Loucy (cell line): ENCODE measurements around the gene ZNF438.

Experiments used
- H2AFZ ChIP-seq: fragments of 200-600 bp; sonication (generic); 2 replicates; pipeline ENCODE4 v1.6.0; 2016; ENCODE audit warnings: antibody characterized with exemption, mild to moderate bottlenecking, low read length, moderate library complexity
- H3F3A ChIP-seq: fragments of 200-600 bp; 2 replicates; pipeline ENCODE4 v1.6.0; 2016; ENCODE audit warnings: antibody characterized with exemption, low read depth, mild to moderate bottlenecking
- H3K27me3 ChIP-seq: fragments of 200-600 bp; sonication (generic); 2 replicates; pipeline ENCODE4 v1.6.1; 2014; ENCODE audit warnings: low read length, mild to moderate bottlenecking; ENCODE audit not compliant: insufficient read depth, poor library complexity, severe bottlenecking
- H3K36me3 ChIP-seq: fragments of 200-600 bp; sonication (generic); 2 replicates; pipeline ENCODE4 v1.6.1; 2016; ENCODE audit warnings: low read length; ENCODE audit not compliant: insufficient read depth
- H3K4me1 ChIP-seq: fragments of 200-600 bp; sonication (generic); 2 replicates; pipeline ENCODE4 v1.5.1; 2014; ENCODE audit warnings: low read length, mild to moderate bottlenecking; ENCODE audit not compliant: insufficient read depth, poor library complexity, severe bottlenecking
- H3K4me2 ChIP-seq: fragments of 200-600 bp; sonication (generic); 2 replicates; pipeline ENCODE4 v1.6.0; 2014; ENCODE audit warnings: antibody characterized with exemption, low read length, low read depth, mild to moderate bottlenecking; ENCODE audit not compliant: poor library complexity, severe bottlenecking
- H3K4me3 ChIP-seq: fragments of 200-600 bp; sonication (generic); 2 replicates; pipeline ENCODE4 v1.5.1; 2014; ENCODE audit warnings: low read length, mild to moderate bottlenecking, mixed read lengths; ENCODE audit not compliant: poor library complexity, severe bottlenecking
- H3K79me2 ChIP-seq: fragments of 200-600 bp; sonication (generic); 2 replicates; pipeline ENCODE4 v1.6.1; 2014; ENCODE audit warnings: low read length; ENCODE audit not compliant: insufficient read depth
- H3K9ac ChIP-seq: fragments of 200-600 bp; sonication (generic); 2 replicates; pipeline ENCODE4 v1.6.0; 2014; ENCODE audit warnings: mild to moderate bottlenecking, low read depth, low read length, moderate library complexity; ENCODE audit not compliant: poor library complexity, severe bottlenecking
- H3K9me2 ChIP-seq: fragments of 200-600 bp; sonication (generic); replicated peaks from 2 replicates; pipeline ENCODE4 v1.6.1; 2016; ENCODE audit warnings: low read depth, low read length, mixed read lengths
- H3K9me3 ChIP-seq: fragments of 200-600 bp; sonication (generic); 2 replicates; pipeline ENCODE4 v1.6.1; 2014; ENCODE audit warnings: mild to moderate bottlenecking, antibody characterized with exemption, low read length, low read depth; ENCODE audit not compliant: insufficient read depth
- H4K20me1 ChIP-seq: fragments of 200-600 bp; sonication (generic); 2 replicates; pipeline ENCODE4 v1.6.0; 2014; ENCODE audit warnings: antibody characterized with exemption, low read length, mild to moderate bottlenecking; ENCODE audit not compliant: insufficient read depth, poor library complexity, severe bottlenecking
- EZH2phosphoT487 ChIP-seq: fragments of 200-600 bp; IDR thresholded peaks from 2 replicates; pipeline ENCODE4 v1.6.1; 2018; ENCODE audit warnings: antibody characterized with exemption, mild to moderate bottlenecking, moderate library complexity, borderline replicate concordance
- TF ChIP-seq, protein P1 (sequence below): fragments of 200-600 bp; sonication (generic); conservative IDR thresholded peaks from 2 replicates; pipeline ENCODE4 v1.5.1; 2014; ENCODE audit warnings: mild to moderate bottlenecking, antibody characterized with exemption, low read length

ZNF438 gene

DNA sequence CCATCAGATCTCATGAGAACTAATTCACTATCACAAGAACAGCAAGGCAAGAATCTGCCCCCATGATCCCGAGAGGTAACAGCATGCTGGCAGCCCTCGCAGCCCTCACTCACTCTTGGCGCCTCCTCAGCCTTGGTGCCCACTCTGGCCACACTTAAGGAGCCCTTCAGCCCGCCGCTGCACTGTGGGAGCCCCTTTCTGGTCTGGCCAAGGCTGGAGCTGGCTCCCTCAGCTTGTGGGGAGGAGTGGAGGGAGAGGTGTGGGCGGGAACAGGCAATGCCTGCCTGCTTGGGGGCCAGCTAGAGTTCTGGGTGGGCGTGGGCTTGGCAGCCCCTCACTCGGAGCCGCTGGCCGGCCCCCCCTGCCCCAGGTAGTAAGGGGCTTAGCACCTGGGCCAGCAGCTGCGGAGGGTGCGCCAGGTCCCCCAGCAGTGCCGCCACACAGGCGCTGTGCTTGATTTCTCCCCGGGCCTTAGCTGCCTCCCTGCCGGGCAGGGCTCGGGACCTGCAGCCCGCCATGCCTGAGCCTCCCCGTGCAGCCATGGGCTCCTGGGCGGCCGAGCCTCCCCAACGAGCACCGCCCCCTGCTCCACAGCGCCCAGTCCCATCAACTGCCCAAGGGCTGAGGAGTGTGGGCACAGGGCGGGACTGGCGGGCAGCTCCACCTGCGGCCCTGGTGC lies 24.0 kb upstream of the ZNF438 start:
- H4K20me1 ChIP-seq: no peaks in the 10 kb centered on the region
- no peaks in the 10 kb centered on the region for H3K36me3 ChIP-seq
- no peaks in the 10 kb centered on the region for H3F3A ChIP-seq
- H3K4me2 ChIP-seq: no peak overlapping the region
- H3K9me2 ChIP-seq: no peaks in the 10 kb centered on the region
- H3K4me1 ChIP-seq: no peaks in the 10 kb centered on the region
- peaks cover 12% of the 10 kb centered on the region; the same call in 1 of the 2 replicates for H3K9me3 ChIP-seq
- H3K79me2 ChIP-seq: no peaks in the 10 kb centered on the region
- H3K4me3 ChIP-seq: no peak overlapping the region
- TF ChIP-seq, protein P1, sequence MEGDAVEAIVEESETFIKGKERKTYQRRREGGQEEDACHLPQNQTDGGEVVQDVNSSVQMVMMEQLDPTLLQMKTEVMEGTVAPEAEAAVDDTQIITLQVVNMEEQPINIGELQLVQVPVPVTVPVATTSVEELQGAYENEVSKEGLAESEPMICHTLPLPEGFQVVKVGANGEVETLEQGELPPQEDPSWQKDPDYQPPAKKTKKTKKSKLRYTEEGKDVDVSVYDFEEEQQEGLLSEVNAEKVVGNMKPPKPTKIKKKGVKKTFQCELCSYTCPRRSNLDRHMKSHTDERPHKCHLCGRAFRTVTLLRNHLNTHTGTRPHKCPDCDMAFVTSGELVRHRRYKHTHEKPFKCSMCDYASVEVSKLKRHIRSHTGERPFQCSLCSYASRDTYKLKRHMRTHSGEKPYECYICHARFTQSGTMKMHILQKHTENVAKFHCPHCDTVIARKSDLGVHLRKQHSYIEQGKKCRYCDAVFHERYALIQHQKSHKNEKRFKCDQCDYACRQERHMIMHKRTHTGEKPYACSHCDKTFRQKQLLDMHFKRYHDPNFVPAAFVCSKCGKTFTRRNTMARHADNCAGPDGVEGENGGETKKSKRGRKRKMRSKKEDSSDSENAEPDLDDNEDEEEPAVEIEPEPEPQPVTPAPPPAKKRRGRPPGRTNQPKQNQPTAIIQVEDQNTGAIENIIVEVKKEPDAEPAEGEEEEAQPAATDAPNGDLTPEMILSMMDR: no peak
- no peak for TF ChIP-seq EZH2phosphoT487
- H2AFZ ChIP-seq: no peak overlapping the region
- H3K27me3 ChIP-seq: no peaks in the 10 kb centered on the region
- H3K9ac ChIP-seq: no peak overlapping the region

DNA sequence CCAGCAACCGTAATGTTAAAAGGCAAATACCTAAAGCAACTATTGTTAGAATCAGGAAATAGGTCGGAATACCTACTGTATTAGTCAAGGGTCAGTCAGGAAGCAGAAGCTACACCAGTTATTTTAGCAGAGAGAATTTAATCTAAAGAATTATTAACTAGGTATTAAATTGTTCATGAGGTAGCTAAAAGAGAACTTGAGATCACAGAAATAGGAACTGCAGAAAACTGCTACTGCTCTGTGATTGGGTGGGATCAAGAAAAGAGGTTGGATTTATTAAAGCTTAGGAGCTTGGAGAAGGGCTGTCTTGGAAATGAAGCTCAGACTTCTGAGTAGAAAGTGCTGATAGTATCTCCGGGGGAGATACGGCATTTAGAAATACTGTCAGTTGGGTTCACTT lies 20.0 kb upstream of the ZNF438 start:
- TF ChIP-seq, protein P1: no peak
- no peak for TF ChIP-seq EZH2phosphoT487
- Histone ChIP-seq H2AFZ (0 out of 2 replicates have a peak overlapping the region, but pooled peaks have one; percentile 28), H3K4me2 (no peak overlapping the region)

DNA sequence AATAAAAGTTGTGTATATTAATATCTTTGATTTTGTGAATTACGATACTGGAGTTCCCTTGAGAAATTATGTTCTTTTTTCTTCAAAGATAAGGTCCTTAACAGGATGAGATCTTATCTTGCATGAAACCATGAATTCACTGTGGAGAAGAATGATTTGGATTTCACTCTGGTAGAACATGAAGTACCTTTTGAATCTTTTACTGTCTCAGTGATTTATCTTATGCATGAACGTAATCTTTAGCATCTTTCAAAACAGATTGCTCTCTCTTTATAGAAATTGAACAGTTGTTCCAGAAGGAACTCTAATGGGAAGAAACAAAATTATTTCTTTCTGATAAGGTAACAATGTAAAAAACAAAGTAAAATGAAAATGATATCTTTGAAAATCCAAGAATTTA lies 11.0 kb upstream of the ZNF438 start:
- Histone ChIP-seq H3K9me2 (no peaks in the 10 kb centered on the region), H3K36me3 (no peaks in the 10 kb centered on the region), H3F3A (no peaks in the 10 kb centered on the region), H3K4me2 (no peak overlapping the region), H3K9me3 (no peaks in the 10 kb centered on the region), H3K4me3 (no peak overlapping the region), H3K4me1 (no peaks in the 10 kb centered on the region), H2AFZ (no peak overlapping the region), H3K27me3 (no peaks in the 10 kb centered on the region), H3K9ac (no peak overlapping the region), H4K20me1 (no peaks in the 10 kb centered on the region), H3K79me2 (no peaks in the 10 kb centered on the region)
- no peak for TF ChIP-seq EZH2phosphoT487
- TF ChIP-seq, protein P1: no peak

More for the DNA sequence above, 20.0 kb upstream of the ZNF438 start:
- Histone ChIP-seq H3K4me3 (no peak overlapping the region), H3K9me2 (no peaks in the 10 kb centered on the region), H3K9ac (no peak overlapping the region), H3K27me3 (no peaks in the 10 kb centered on the region), H3K4me1 (no peaks in the 10 kb centered on the region), H3K9me3 (peaks cover 12% of the 10 kb centered on the region; the same call in 1 of the 2 replicates), H3K36me3 (no peaks in the 10 kb centered on the region), H4K20me1 (no peaks in the 10 kb centered on the region), H3F3A (no peaks in the 10 kb centered on the region), H3K79me2 (no peaks in the 10 kb centered on the region)
